ENCODE results near the gene PSMA7. TPM values are rescaled to one million over a fixed set of nuclear protein-coding genes. Genes with fewer than 3 reads are reported as not detected.
A peak's percentile ranks its signal among the peaks of the same experiment; 100 is the strongest.

PSMA7 gene
- polyA plus RNA-seq (ENCODE audit: insufficient read length in 3 of 3): 100 to 1,000 TPM; 185 to 211 (median 193) TPM
- long read RNA-seq, donor 1, transcript PSMA7-203 (7 exons, 996 nt): major isoform, 125 of 188 reads
- long read RNA-seq, donor 1, transcript PSMA7-206 (4 exons, 548 nt): minor isoform, 8 of 188 reads
- long read RNA-seq, donor 1, partial matches to known transcripts: 52 of 188 reads
- long read RNA-seq, donor 1, other reads (novel, unspliced or antisense): 0 of 188 reads
- long read RNA-seq, donor 2, transcript PSMA7-203 (7 exons, 996 nt): major isoform, 130 of 158 reads
- long read RNA-seq, donor 2, transcript PSMA7-206 (4 exons, 548 nt): minor isoform, 12 of 158 reads
- long read RNA-seq, donor 2, partial matches to known transcripts: 15 of 158 reads
- long read RNA-seq, donor 2, other reads (novel, unspliced or antisense): 0 of 158 reads
- long read RNA-seq, donor 3, transcript PSMA7-203 (7 exons, 996 nt): major isoform, 197 of 231 reads
- long read RNA-seq, donor 3, transcript PSMA7-206 (4 exons, 548 nt): minor isoform, 6 of 231 reads
- long read RNA-seq, donor 3, partial matches to known transcripts: 25 of 231 reads
- long read RNA-seq, donor 3, other reads (novel, unspliced or antisense): 0 of 231 reads
- long read RNA-seq, donor 4, transcript PSMA7-203 (7 exons, 996 nt): major isoform, 128 of 190 reads
- long read RNA-seq, donor 4, transcript PSMA7-201 (3 exons, 925 nt): minor isoform, 5 of 190 reads
- long read RNA-seq, donor 4, partial matches to known transcripts: 52 of 190 reads
- long read RNA-seq, donor 4, other reads (novel, unspliced or antisense): 0 of 190 reads
- long read RNA-seq, donor 5, transcript PSMA7-201 (3 exons, 925 nt): minor isoform, 5 of 307 reads
- long read RNA-seq, donor 5, transcript PSMA7-203 (7 exons, 996 nt): major isoform, 236 of 307 reads
- long read RNA-seq, donor 5, transcript PSMA7-206 (4 exons, 548 nt): minor isoform, 6 of 307 reads
- long read RNA-seq, donor 5, partial matches to known transcripts: 59 of 307 reads
- long read RNA-seq, donor 5, other reads (novel, unspliced or antisense): 0 of 307 reads
- long read RNA-seq, donor 6, transcript PSMA7-203 (7 exons, 996 nt): major isoform, 131 of 202 reads
- long read RNA-seq, donor 6, transcript PSMA7-206 (4 exons, 548 nt): minor isoform, 7 of 202 reads
- long read RNA-seq, donor 6, partial matches to known transcripts: 61 of 202 reads
- long read RNA-seq, donor 6, other reads (novel, unspliced or antisense): 0 of 202 reads
- long read RNA-seq, donor 7, transcript PSMA7-203 (7 exons, 996 nt): major isoform, 203 of 253 reads
- long read RNA-seq, donor 7, transcript PSMA7-206 (4 exons, 548 nt): minor isoform, 10 of 253 reads
- long read RNA-seq, donor 7, partial matches to known transcripts: 36 of 253 reads
- long read RNA-seq, donor 7, other reads (novel, unspliced or antisense): 0 of 253 reads
- long read RNA-seq, donor 8, transcript PSMA7-201 (3 exons, 925 nt): minor isoform, 9 of 329 reads
- long read RNA-seq, donor 8, transcript PSMA7-206 (4 exons, 548 nt): minor isoform, 21 of 329 reads
- long read RNA-seq, donor 8, transcript PSMA7-203 (7 exons, 996 nt): major isoform, 231 of 329 reads
- long read RNA-seq, donor 8, partial matches to known transcripts: 68 of 329 reads
- long read RNA-seq, donor 8, other reads (novel, unspliced or antisense): 0 of 329 reads
- long read RNA-seq, donor 9, transcript PSMA7-203 (7 exons, 996 nt): major isoform, 149 of 178 reads
- long read RNA-seq, donor 9, partial matches to known transcripts: 21 of 178 reads
- long read RNA-seq, donor 9, other reads (novel, unspliced or antisense): 0 of 178 reads
- long read RNA-seq, donor 10, transcript PSMA7-203 (7 exons, 996 nt): major isoform, 143 of 202 reads
- long read RNA-seq, donor 10, transcript PSMA7-206 (4 exons, 548 nt): minor isoform, 12 of 202 reads
- long read RNA-seq, donor 10, partial matches to known transcripts: 45 of 202 reads
- long read RNA-seq, donor 10, other reads (novel, unspliced or antisense): 0 of 202 reads
- long read RNA-seq, donor 11, transcript PSMA7-203 (7 exons, 996 nt): major isoform, 94 of 128 reads
- long read RNA-seq, donor 11, partial matches to known transcripts: 33 of 128 reads
- long read RNA-seq, donor 11, other reads (novel, unspliced or antisense): 0 of 128 reads
- long read RNA-seq, donor 12, transcript PSMA7-203 (7 exons, 996 nt): major isoform, 71 of 116 reads
- long read RNA-seq, donor 12, partial matches to known transcripts: 39 of 116 reads
- long read RNA-seq, donor 12, other reads (novel, unspliced or antisense): 0 of 116 reads
- long read RNA-seq, donor 13, transcript PSMA7-201 (3 exons, 925 nt): minor isoform, 5 of 433 reads
- long read RNA-seq, donor 13, transcript PSMA7-206 (4 exons, 548 nt): minor isoform, 20 of 433 reads
- long read RNA-seq, donor 13, transcript PSMA7-203 (7 exons, 996 nt): major isoform, 309 of 433 reads
- long read RNA-seq, donor 13, partial matches to known transcripts: 99 of 433 reads
- long read RNA-seq, donor 13, other reads (novel, unspliced or antisense): 0 of 433 reads
- long read RNA-seq, donor 14, transcript PSMA7-203 (7 exons, 996 nt): major isoform, 182 of 211 reads
- long read RNA-seq, donor 14, partial matches to known transcripts: 24 of 211 reads
- long read RNA-seq, donor 14, other reads (novel, unspliced or antisense): 0 of 211 reads
- long read RNA-seq, donor 15, transcript PSMA7-203 (7 exons, 996 nt): major isoform, 70 of 72 reads
- long read RNA-seq, donor 15, partial matches to known transcripts: 0 of 72 reads
- long read RNA-seq, donor 15, other reads (novel, unspliced or antisense): 0 of 72 reads
- long read RNA-seq, donor 16, transcript PSMA7-203 (7 exons, 996 nt): major isoform, 372 of 465 reads
- long read RNA-seq, donor 16, transcript PSMA7-206 (4 exons, 548 nt): minor isoform, 5 of 465 reads
- long read RNA-seq, donor 16, partial matches to known transcripts: 76 of 465 reads
- long read RNA-seq, donor 16, other reads (novel, unspliced or antisense): 9 of 465 reads

- peak in 8 of 11 donors; percentile 67 to 87 (median 82) for DNase-seq (ENCODE audit: extremely low read depth in 1 of 11, low read depth in 9 of 11, low spot score in 4 of 11)
Measured at GRCh38 chr20:62143081-62143956, at the start of gene PSMA7, which contains the start of gene SS18L1. Gene PSMA7, minus strand, starts transcription at chr20:62143394. Its CDS starts 91 bp downstream, at chr20:62143303. Gene SS18L1, plus strand, starts transcription at chr20:62143769. Its CDS starts 52 bp downstream, at chr20:62143821.

DNA sequence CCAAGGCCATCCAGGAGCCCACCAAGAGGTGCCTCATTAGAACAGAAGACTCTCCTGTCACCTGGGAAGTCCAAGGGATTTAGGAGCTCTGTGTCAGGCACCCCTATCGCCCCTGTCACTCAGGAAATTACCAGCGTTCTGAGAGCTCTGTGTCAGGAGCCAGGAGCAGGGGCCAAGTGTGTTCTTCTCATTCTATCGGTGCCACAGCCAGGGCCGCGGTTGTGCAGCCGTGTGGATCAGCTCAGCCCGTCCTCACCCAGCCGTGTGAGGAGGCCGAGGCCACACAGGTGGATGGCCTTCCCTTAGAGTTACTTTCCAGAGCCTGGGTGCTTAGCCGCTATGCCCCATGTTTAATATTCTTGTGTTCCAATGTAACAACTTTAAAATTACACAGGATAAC, 49.4 kb upstream of the PSMA7 start:
- no peak for DNase-seq (ENCODE audit: extremely low read depth in 1 of 11, low read depth in 9 of 11, low spot score in 4 of 11)

DNA sequence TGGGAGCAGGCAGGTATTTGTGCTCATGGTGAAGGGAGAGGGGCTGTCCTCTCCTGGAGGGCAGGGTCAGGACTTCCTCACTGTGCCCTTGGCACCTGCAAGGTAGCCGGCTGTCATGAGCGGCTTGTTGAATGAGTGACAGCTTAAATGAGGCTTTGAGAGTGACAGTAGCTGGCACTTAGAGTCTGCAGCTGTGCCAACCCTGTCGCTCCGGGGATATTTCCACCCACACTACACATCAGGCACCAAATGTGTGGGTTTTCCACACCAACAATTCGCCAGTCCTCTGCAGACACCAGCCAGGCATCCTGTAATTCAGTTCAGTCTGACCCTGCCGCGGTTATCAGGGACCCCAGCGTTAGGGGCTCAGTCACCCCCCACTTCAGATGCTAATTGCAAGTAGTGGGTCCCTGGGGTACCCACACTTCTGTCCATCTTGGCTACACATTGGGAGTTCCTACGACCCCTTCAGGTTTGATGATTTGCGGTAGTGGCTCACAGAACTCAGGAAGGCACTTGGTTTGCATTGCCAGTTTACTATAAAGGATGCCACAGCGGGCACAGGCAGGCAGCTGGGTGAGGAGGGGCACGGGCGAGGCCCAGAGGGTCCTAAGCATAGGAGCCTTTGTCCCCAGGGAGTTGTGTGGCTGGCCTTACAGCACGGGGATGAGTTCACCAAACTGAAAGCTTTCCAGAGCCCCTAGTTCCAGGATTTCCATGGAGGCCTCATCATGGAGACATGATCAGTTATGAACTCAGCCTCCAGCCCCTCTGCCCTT, 48.8 kb upstream of the PSMA7 start:
- no peak for DNase-seq (ENCODE audit: extremely low read depth in 1 of 11, low read depth in 9 of 11, low spot score in 4 of 11)

DNA sequence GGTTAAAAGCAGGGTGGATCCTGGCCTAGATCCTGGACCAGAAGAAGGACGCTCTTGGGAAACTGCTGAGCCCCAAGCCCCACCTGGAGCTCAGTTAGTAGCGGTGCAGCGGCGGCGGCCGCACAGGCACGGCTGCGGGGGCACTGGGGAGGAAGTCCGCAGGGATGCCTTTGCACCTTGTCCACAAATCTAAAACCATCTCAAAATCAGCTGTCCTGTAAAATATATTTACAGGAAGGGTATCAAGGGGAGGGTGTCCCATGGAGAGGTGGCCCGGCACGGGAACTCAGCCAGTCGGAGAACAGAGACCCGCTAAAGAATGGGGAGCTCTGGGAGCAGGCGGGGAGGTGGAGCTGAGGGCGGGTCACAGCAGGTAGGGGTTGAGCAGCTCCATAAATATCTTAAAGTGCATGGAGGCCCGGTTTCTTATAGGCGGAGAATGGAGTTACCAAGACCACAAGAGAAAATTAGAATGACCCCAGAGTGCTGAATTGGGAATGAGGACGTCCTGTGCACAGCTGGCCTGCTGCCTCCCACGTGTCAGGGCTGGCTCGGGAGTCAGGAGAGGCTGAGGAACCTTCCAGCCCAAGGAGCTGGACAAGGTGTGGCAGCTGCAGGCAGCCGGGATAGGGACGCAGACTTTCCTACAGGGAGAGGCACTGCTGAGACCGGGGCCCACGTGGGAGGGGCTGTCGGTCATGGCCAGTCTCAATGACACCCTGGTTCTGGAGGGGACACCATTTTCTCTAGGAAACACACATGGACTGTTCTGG, 47.6 kb upstream of the PSMA7 start:
- DNase-seq (ENCODE audit: extremely low read depth in 1 of 11, low read depth in 9 of 11, low spot score in 4 of 11): no peak

GRCh38 chr20:62186887-62187866, 44.0 kb upstream of the PSMA7 start:
- DNase-seq (ENCODE audit: extremely low read depth in 1 of 11, low read depth in 9 of 11, low spot score in 4 of 11): no peak

DNA sequence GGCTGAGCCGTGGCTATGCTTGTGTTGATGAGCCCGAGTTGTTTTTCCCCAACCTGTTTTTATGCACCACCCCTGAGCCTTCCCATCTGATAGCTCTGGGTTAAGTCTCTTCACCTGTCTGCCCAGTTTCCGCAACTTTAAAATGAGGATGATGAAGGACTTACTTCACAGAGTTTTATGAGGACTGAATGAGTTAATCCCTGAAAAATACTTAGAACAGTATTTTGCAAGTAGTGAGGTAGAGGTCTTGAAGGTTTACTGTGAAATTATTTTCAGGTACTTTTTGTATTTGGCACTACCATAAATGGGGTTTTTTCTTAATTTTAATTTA, 42.9 kb upstream of the PSMA7 start:
- no peak for DNase-seq (ENCODE audit: extremely low read depth in 1 of 11, low read depth in 9 of 11, low spot score in 4 of 11)

DNA sequence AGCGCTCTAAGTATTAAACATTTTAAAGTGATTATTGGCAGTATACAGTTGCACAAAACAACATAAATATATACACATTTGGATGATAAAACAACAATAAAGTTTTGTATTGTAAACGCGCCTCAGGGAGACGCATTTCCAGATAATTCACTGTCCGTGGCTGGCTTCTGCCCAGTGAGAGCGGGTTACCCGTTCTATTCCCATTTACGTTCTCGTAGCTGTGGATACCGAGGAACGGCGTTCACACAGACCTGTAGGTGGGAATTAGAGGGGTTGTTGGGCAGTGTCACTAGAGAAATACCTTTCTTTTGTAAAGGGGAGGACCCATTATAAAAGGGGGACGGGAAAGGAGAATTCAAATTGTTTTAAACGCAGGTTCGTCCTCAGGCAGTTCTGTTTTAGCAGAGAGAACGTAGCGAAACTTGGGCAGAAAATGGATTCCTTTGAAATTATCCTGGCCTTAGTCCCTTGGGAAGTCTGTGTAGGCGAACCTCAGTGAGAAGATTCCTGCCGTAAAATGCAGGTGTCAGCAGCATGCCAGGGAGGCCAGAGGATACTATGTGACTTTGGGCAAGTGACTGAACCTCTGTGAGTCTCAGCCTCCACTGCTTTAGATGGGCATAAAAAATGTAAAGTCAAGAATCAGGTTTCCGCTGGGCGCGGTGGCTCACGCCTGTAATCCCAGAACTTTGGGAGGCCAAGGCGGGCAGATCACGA, 40.4 kb upstream of the PSMA7 start:
- no peak for DNase-seq (ENCODE audit: extremely low read depth in 1 of 11, low read depth in 9 of 11, low spot score in 4 of 11)

GRCh38 chr20:62182469-62183425, 39.6 kb upstream of the PSMA7 start, which contains the start of gene MTG2:
Gene MTG2, plus strand, starts transcription at chr20:62183028. Its CDS starts 10,393 bp downstream, at chr20:62193421.
- peak; percentile 86 to 96 (median 93) for DNase-seq (ENCODE audit: extremely low read depth in 1 of 11, low read depth in 9 of 11, low spot score in 4 of 11)

DNA sequence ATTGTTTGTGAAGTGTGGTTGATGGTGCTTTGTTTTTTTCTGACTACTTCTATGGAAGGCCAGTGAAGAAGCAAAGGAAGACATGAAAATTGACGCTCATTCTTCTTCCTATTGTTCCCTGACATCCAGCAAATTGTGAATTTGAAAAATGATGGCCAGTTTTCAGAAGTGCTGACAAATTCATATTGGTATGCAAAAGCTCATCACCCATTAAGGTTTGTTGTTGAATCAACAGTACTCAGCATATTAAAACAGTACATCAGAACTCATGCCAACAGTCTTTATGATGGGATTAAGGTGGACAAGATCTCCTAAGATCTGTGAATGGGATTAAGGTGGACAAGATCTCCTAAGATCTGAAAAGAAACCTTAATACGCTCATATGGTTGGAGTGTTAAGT, 38.6 kb upstream of the PSMA7 start:
- no peak for DNase-seq (ENCODE audit: extremely low read depth in 1 of 11, low read depth in 9 of 11, low spot score in 4 of 11)

GRCh38 chr20:62179162-62179504, 35.9 kb upstream of the PSMA7 start:
- DNase-seq (ENCODE audit: extremely low read depth in 1 of 11, low read depth in 9 of 11, low spot score in 4 of 11): no peak
